RWPE1 (cell line): ENCODE results near the gene C19orf85.

ENCODE experiments used
- CTCF ChIA-PET: fragments of 350-600 bp; sonication (Branson Sonifier 250); formaldehyde crosslinking; extraction: SDS; loops from one replicate; lab custom pipeline; 2021; lab: Yijun Ruan, JAX
- POLR2A ChIA-PET: fragments of 400-600 bp; formaldehyde crosslinking; extraction: SDS; loops from one replicate; lab custom pipeline; 2020; ENCODE audit warnings: antibody characterized with exemption; ENCODE audit not compliant: low non-redundant PET; lab: Yijun Ruan, JAX
- DNase-seq: peaks from one replicate; pipeline ENCODE4 v3.0.0; 2012; ENCODE audit warnings: low spot score
- H3K27ac ChIP-seq: fragments of 450-650 bp; 2 replicates; pipeline ENCODE4 v1.5.1; 2017
- CTCF ChIP-seq: fragments of 450-650 bp; conservative IDR thresholded peaks from 2 replicates; pipeline ENCODE4 v1.5.1; 2017; ENCODE audit warnings: low read depth, mild to moderate bottlenecking

Gene C19orf85

GRCh38 chr19:55494172-55494761 lies 29.7 kb upstream of the C19orf85 start:
- no peak for TF ChIP-seq CTCF
- DNase-seq: no peak
- CTCF ChIA-PET: interaction anchor here (0.9 to 1.5 kb wide), 3 partner anchors 9 to 17 kb away, joined by 3 to 5 read pairs (median 5); partner anchors contain the start of gene ZNF628
- POLR2A ChIA-PET: no interaction called here
- no peak overlapping the region for H3K27ac ChIP-seq

GRCh38 chr19:55493645-55494171 lies 29.2 kb upstream of the C19orf85 start:
- H3K27ac ChIP-seq: peak overlapping the region; percentile 10; the same call in 1 of the 2 replicates
- POLR2A ChIA-PET: no interaction called here
- no peak for TF ChIP-seq CTCF

GRCh38 chr19:55493052-55493644 lies 28.6 kb upstream of the C19orf85 start:
- no peak for TF ChIP-seq CTCF
- H3K27ac ChIP-seq: peak overlapping the region; percentile 10; the same call in 1 of the 2 replicates
- ChIA-PET CTCF (interaction anchor here (0.5 to 1.3 kb wide), 2 partner anchors 10 to 123 kb away, joined by 3 to 5 read pairs; partner anchors contain the start of gene IL11), POLR2A (no interaction called here)
- no peak for DNase-seq

More at GRCh38 chr19:55493645-55494171, 29.2 kb upstream of the C19orf85 start:
- CTCF ChIA-PET: interaction anchor here (0.9 to 1.3 kb wide), 2 partner anchors 10 to 17 kb away, joined by 3 to 5 read pairs; partner anchors contain the start of gene ZNF628
- DNase-seq: no peak

GRCh38 chr19:55492362-55492944 lies 27.9 kb upstream of the C19orf85 start:
- H3K27ac ChIP-seq: peak overlapping the region; percentile 99
- TF ChIP-seq CTCF: no peak
- DNase-seq: no peak
- ChIA-PET POLR2A (no interaction called here), CTCF (interaction anchor here (0.6 to 1.7 kb wide), 2 partner anchors 11 to 13 kb away, joined by 3 to 11 read pairs; no protein-coding TSS in a partner anchor)

- ChIA-PET POLR2A (interaction anchor here (0.6 kb wide), 1 partner anchor 133 kb away, joined by 3 read pairs; the partner anchor contains the start of gene ZNF784), CTCF (interaction anchor here (0.6 to 1.7 kb wide), 3 partner anchors 12 to 211 kb away, joined by 3 to 11 read pairs (median 3); no protein-coding TSS in a partner anchor)
- no peak for TF ChIP-seq CTCF
- peak overlapping the region; percentile 99 for H3K27ac ChIP-seq
- no peak for DNase-seq
Measured at GRCh38 chr19:55491546-55492360, 27.2 kb upstream of the C19orf85 start.
